UCSD-AML1 (cell line): Measurements from ENCODE around the gene DFFB.

ENCODE experiments used
- DNase-seq: peaks from one replicate; lab custom pipeline; 2025; ENCODE audit not compliant: unreplicated experiment; lab: John Stamatoyannopoulos, UW

Gene DFFB

DNA sequence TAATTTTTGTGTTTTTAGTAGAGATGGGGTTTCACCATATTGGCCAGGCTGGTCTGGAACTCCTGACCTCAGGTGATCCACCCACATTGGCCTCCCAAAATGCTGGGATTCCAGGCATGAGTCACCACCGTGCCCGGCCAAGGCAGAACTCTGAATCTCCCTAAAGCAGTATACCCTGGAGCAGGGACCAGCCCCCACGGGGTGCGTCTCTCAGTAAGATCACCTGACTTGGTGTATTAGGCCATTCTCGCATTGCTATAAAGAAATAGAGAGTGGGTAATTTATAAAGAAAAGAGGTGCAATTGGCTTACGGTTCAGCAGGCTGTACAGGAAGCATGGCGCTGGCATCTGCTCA is 14.2 kb downstream of the DFFB start:
- no peak for DNase-seq

GRCh38 chr1:3872546-3872945 is 15.3 kb downstream of the DFFB start:
- DNase-seq: no peak

GRCh38 chr1:3874736-3875135 is 17.5 kb downstream of the DFFB start:
- DNase-seq: no peak

DNA sequence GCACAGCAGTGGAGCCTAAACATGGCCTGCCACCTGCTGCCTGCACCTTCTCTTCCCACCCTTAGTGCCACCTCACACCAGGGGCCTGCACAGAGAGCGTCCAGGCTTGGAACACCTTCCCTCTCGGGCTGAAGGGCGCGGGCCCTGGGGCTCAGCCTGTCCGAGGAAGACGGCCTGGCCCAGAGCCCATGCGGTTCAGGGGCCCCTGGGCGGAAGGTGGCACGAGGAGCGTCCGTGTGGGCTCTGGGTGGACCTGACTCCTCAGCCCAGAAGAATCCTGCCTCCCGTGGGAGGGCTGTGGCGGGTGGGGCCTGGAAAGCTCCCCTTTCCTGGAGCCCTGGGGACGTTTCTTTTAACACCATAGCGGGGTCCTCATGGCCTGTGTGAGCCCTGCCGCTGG is 19.4 kb downstream of the DFFB start:
- no peak for DNase-seq

GRCh38 chr1:3879099-3879498 is 21.8 kb downstream of the DFFB start:
- no peak for DNase-seq

GRCh38 chr1:3879787-3880428 is 22.6 kb downstream of the DFFB start:
- DNase-seq: no peak

DNA sequence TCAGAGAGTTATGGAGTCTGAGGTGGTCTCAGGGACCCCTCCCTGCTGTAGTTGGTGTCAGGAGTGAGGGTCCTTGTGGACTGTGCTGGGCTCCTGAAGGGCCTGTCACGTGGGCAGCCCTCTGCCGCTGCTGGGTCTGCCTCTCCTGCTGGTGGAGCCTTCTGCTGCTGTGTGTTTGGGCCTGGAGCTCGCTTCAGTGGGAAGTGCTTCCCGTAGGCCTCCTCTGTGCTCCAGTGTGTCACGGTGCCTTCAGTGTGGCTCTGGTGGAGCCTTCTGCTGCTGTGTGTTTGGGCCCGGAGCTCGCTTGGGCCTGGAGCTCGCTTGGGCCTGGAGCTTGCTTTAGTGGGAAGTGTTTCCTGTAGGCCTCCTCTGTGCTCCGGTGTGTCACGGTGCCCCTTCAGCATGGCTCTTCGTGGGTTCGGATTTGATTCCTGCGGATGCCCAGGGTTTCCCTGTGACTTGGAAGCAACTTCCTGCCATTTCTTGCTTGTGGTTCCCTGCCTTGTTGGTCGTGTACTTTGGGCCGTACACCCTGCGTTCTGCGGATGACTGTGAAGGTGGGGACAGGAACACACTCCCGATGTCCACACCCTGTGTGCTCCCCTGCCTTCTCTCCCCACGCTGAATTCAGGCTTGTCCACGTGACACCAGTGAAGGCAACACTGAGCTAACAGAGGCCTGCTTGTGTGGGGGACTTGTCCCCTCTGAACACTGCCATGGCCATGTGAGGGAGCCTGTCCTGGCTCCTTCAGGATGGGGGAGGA is 23.3 kb downstream of the DFFB start:
- DNase-seq: peak; percentile 25

DNA sequence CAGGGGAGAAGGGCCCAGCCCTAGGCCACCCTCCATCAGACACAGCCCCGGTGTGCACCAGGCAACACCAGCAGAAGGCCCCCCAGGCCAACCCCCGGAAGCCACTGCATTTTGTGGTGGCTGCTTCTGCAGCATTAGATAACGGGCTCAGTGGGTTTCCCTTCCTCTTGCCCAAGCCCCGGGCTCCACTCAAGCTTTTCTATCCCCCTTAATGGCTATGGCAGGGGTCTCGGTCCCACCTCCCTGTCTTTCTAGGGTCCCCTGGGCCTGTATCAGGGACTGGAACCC is 23.9 kb downstream of the DFFB start:
- DNase-seq: no peak

GRCh38 chr1:3883194-3883925 is 26.1 kb downstream of the DFFB start:
- no peak for DNase-seq

DNA sequence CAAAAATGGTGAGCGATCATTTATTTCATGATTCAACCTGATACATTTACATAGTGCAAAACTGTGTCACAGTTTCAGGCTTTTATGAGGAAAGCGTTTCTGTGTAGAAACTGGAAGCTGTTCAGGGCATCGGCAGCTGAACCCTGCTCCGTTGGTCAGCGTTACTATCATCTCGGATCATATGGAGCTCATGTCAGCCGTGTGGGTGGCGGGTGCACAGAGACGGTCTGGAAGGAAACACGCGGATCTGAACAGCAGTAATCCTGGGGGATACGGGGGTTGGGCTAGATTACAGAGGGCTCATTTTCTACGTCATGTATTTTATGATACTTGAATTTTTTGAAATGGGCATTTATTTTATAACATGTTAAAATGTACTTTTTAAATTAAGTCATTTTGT is 27.7 kb downstream of the DFFB start:
- no peak for DNase-seq

GRCh38 chr1:3885611-3886010 is 28.3 kb downstream of the DFFB start:
- no peak for DNase-seq

- DNase-seq: no peak
Observed at GRCh38 chr1:3886106-3886670, 28.9 kb downstream of the DFFB start.

GRCh38 chr1:3886691-3887090 is 29.4 kb downstream of the DFFB start:
- no peak for DNase-seq

GRCh38 chr1:3888301-3888700 is 31.0 kb downstream of the DFFB start:
- DNase-seq: no peak

GRCh38 chr1:3889936-3890335 is 32.7 kb downstream of the DFFB start:
- DNase-seq: no peak

GRCh38 chr1:3890389-3891328 is 33.4 kb downstream of the DFFB start:
- DNase-seq: no peak

DNA sequence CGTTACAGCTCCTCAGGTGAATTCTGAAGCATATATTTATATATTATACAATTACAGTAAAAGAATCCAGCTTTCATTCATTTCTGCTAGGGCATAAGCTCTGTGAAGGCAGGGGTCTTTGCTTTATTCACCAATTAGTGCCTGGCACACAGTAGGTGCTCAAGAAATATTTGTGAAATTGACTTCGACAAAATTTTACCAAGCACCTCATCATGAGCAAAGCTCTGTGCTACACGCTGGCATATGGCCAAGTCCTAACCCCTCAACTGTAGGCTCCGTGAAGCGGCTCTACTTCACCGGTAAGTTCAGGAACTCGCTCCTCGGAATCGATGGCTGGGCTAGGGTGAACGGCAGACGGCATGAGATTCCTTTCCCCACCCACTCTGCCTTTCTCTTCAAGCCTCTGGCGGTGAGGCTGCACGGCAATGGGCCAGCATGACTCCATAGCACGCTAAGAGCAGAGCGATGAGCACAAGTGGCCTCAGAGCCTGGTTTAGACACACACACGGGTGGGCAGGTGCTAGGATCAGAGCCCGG is 34.1 kb downstream of the DFFB start:
- no peak for DNase-seq

- DNase-seq: no peak
Observed at GRCh38 chr1:3892748-3893147, 35.5 kb downstream of the DFFB start.

- DNase-seq: no peak
Observed at GRCh38 chr1:3893190-3893589, 35.9 kb downstream of the DFFB start.

- no peak for DNase-seq
Observed at GRCh38 chr1:3894626-3895278, 37.5 kb downstream of the DFFB start.
